GM18520 (cell line): Measurements from ENCODE around the gene NBDY.
"Not testable (repeated sequence)": the region's sequence is repeated elsewhere in the genome, so short reads cannot be mapped to it uniquely, and the experiment has no call there.

Experiments
- ATAC-seq: cut with Tn5 transposase; IDR thresholded peaks from one replicate; pipeline ENCODE4 v1.9.1; 2021; ENCODE audit not compliant: unreplicated experiment

The NBDY gene

DNA sequence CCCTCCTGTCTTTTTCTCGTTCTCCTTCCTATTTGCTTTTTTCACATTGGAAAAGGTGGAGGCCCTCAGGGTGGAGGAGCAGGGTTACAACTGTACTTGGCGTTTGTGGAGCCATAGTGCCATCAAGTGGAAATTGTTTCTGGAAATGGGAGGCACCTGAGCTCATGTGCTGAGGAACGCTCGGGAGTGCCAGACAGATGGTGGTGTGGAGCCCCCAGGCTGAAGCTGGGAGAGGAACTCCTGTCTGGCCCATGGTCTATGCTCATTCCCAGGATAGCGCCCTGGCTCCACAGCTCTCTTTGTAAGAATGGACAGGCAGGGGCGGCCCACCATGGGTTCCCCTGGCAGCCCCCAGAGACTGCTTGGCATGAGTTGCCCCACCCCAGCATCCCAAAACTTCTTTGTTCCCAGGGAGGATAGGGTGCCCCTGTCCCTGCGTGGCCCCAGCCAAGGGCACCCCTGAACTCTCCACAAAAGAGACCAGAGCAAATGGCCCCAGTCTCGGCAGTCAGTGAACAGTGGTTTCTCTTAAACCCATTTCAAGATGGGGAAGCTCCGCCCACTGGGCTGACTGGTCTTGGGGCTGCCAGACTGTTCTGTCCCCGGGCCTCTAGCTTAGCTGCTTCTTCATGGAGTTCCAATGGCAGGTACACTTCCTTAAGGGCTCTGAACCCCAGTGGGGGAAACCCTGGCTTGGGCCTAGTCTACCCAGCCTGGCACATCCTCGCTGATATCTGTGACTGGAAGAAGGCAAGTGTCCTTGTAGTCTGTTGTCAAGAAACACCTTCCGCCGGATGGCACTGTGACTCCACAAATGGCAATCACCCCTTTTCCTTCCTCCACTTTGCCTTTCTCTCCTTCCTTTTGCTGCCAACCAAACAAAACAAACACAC is 70.1 kb downstream of the NBDY start:
- ATAC-seq = no peak

DNA sequence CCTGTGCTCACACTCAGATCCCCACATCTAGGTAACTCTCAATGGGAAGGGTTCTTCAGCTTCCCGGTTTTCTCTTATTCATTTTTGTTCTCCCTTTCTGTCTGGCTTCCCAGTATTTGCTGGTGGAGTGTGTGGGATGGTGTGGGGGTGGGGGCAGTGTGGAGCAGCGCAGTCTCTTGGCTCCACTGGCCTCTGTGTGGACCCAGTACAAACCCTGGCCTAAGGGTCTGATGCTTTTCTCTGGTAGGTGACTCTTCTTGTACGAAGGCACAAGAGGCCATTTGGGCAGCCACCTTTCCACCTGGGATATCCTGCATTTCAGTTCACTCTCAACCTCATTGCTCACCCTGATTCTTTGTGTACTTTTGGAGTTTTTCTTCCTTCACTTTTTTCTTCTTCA is 71.3 kb downstream of the NBDY start:
- ATAC-seq = no peak

DNA sequence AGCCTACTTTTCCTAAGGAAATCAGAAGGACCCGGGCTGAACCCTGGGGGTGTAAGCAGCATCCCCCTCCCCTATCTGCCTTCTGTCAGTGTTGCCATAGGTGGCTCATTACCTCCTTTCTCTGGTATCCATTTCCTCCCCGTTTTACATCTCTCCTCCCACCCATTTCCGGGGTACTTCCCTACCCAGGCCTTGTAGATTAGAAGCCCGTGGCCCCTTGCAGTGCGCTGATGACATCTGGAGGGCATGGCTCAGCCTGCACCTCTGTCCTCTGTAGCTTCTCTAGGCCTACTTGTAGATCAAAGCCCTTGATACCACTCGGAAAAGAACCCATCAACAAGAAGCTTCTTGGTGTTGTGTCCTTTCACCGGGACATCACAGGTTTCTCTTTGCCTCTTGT is 71.8 kb downstream of the NBDY start:
- ATAC-seq = peak; percentile 67

GRCh38 chrX:56802428-56802827 is 73.4 kb downstream of the NBDY start:
- ATAC-seq = no peak

DNA sequence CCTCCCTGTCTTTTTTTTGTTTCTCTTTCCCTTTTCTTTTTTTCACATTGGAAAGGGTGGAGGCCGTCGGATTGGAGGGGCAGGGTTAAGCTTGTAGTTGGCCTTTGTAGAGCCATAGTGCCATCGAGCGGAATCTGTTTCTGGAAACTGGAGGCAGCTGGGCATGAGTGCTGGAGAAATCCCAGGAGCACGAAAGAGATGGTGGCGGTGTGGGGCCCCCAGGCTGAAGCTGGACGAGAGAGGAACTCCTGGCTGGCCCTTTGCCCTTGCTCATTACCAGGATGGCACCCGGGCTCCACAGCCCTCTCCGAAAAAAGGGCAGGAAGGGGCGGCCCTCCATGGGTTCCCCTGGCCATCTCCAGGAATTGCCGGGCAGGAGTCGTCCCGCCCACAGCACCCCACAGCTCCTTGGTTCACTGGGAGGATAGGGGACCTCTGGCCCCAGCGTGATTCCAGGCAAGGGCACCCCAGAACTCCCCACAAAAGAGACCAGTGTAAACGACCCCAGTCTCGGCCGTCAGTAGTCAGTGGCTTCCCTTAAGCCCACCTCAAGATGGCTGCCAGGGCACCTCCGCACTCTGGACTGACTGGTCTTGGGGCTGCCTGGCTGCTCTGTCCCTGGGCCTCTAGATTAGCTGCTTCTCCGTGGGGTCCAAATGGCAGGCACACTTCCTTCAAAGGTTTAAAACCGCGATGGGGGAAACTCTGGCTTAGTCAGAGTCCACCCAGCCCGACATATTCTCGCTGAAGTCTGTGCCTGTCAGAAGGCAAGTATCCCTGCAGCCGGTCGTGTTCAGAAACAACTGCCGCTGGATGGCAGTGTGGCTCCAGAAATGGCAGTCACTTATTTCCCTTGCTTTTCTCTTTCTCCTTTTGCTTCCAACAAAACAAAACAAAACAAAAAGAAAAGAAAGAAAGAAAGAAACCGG is 74.1 kb downstream of the NBDY start:
- ATAC-seq = no peak

DNA sequence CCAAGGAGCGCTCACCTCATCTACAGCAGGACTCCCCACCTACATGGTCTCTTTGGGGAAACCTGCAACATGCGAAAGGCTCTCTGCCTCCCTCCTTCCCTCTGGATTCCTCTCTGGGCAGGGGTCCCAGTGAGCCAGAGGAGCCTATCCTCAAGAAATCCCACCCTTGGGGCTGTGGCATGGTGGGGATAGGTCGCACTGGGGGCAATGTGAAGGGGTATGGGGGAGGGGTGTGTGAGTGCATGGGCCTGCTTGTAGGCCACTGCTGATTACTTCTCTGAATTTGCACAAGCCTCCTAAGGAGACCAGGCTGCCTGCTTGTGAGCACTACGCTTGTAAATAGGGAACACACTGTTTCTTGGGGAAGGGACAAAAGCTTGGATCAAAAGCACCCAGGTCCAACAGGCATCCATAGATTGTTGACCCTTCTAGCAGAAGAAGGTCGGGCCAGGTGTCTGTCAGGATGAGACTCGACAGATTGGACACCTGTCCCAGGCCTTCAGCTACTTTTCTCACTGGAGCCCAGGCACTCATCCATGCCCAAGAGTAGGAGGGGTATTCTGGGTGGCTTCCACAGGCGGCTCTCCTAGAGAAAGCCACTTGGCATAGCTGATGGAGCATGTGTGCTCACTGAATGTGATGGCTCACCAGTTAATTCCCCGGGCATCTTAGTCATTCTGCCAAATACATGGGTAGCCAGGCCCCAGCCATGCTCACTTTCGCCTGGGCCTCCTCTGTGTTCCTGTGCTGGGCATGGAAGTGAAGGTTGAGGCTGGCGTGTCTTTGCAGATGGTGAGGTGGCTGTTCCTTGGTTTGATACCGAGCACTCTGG is 75.0 kb downstream of the NBDY start:
- no peak for ATAC-seq

GRCh38 chrX:56804867-56805266 is 75.8 kb downstream of the NBDY start:
- ATAC-seq = no peak

DNA sequence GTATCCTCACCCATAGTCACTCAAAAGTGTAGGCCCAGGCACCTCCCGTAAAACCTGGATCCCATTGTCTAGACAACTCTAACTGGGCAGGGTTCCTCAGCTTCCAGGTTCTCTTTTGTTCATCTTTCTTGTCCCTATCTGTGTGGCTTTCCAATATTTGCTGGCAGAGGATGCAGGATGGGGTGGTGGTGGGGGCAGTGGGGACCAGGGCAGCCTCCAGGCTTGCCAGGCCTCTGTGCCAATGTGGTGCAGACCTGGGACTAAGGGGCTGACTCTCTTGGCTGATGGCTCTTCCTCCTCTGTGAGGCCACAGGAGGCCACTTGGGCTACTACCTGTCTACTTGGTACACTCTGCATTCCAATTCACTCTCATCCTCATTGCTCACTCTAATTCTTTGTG is 76.4 kb downstream of the NBDY start:
- ATAC-seq = no peak

- ATAC-seq = not testable (repeated sequence)
These were observed 77.1 kb downstream of the NBDY start for GRCh38 chrX:56806176-56806575.

DNA sequence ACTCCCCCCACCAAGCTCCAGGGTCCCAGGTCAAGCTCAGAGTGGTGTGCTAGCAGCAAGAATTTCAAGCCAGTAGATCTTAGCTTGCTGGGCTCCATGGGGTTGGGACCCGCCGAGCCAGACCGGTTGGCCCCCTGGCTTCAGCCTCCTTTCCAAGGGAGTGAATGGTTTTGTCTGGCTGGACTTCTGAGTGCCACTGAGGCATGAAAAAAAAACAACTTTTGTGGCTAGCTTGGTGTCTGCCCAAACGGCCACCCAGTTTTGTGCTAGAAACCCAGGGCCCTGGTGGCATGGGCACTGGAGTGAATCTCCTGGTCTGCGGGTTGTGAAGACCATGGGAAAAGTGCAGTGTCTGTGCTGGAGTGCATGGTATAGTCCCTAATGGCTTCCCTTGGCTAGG is 82.6 kb downstream of the NBDY start:
- no peak for ATAC-seq

DNA sequence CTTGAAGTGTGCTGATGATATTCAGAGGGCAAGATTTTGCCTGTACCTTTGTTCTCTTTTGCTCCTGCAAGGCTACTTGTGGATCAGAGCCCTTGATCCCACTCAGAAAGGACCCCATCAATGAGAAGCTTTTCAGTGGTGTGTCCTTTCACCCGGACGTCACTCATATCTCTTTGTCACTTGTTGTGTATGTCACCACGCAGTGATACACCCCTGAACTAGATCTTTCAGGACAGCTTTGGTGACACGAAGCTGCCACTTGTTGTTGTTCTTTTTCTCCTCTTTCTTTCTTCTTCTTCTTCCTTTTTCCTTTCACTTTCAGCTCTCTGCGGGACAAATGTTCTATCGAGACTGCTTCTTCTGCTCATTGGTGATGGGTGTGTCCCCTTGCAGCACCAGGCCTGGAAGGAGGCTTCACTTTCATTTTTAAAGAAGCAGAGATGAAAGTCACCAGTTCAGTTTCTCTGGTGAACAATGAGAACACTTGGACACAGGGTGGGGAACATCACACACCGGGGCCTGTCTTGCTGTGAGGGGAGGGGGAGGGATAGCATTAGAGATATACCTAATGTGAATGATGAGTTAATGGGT is 83.6 kb downstream of the NBDY start:
- ATAC-seq = peak; percentile 76

DNA sequence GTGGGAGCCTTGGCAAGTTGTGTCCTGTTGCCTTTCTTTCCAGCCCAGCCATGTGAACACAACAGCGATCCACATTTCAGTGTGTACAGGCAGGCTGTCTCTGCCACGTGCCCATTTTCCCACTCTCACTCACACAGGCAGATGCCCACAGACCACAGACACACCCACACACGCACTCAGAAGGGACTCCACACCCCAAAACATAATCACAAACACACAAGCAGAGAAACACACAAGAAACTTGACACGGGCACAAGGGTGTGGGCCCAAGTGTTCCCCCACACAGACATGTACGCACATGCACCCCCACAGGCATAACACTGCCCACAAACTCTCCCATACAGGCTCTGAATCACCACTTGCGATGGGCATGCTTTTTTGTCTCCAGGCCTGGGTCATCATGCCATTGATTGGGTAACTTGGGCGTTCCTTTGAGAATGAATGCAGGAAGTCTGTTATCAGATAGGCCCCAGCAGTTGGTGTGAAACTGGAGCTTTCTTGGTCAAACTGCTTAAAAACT is 84.3 kb downstream of the NBDY start:
- peak; percentile 40 for ATAC-seq

DNA sequence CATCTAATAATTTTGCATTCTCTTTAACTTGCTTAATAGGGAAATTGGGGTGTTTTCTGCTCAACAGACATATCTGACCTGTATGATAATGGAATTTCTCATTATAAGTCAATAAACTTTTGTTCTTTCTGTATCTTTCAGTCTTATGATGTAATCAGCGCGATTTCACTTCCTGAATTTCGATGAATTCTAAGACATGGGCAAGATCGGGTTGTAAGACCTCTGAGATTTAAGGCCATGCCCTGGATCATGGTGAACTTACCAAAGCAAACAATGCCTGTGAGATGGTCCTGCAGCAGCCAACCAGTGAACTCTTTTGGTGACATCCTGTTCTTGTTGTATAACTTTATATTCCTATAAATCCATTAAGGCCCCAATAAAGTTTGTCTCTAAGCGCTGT is 88.1 kb downstream of the NBDY start:
- ATAC-seq = no peak

GRCh38 chrX:56826020-56826419 is 97.0 kb downstream of the NBDY start:
- no peak for ATAC-seq

DNA sequence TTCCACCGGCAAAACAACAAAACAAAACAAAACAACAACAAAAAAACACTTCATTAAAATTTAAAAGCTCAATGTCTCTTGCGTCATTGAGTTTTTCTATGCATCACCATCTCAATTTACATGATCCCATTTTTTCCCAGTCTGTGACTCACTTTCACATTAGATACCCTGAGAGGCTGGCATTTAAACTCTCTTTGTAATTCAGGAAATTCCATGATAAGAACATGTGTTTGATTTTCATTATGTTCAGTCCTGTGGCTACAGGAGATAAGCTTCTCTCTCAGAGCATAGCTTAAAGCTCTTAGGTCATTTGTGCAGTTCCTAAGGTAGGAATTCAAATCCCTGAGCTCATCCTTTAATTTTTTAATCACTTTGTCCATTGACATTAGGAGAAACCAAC is 104.6 kb downstream of the NBDY start:
- ATAC-seq = no peak

DNA sequence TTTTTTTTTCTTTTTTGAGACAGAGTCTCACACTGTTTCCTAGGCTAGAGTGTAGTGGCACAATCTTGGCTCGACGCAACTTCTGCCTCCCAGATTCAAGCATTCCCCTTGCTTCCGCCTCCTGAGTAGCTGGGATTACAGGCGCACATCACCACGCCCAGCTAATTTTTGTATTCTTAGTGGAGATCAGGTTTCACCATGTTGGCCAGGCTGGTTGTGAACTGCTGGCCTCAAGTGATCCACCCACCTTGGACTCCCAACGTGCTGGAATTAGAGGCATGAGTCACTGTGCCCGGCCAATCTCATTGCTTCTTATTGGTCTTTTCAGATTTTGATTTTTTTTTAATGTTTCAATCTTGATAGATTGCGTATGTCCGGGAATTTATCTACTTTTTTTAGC is 124.4 kb downstream of the NBDY start:
- no peak for ATAC-seq

DNA sequence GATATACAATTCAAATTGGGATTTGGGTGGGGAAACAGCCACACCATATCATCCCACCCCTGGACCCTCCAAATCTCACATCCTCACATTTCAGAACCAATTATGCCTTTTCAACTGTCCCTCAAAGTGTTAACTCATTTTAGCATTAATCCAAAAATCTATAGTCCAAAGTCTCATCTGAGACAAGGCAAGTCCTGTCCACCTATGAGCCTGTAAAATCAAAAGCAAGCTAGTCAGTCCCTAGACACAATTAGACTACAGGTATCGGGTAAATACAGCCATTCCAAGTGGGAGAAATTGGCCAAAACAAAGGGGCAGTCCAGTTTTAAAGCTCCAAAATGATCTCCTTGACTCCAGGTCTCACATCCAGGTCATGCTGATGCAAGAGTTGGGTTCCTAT is 128.0 kb downstream of the NBDY start:
- no peak for ATAC-seq

DNA sequence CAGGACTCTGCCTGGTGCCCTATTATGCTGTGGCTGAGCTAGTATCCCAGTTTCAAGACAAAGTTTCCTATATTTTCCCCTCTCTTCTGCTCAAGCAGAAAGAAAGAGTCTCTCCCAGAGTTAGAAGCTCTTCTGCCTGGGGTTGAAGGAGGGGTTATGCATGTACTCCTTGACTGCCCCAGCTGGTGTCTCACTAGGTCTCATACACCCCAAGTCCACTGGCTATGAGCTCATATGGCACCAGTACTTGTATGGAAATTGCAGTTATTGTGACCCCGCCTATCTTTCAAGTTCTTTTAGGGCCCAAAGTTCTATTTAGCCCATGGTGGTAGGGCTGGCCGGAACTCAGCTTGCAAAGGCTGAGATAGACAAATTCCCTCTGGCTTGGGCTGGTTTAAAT is 131.8 kb downstream of the NBDY start:
- no peak for ATAC-seq
